Stimulated activated CD8-positive, alpha-beta memory T cell treated with anti-CD3 and anti-CD28 coated beads, Interleukin-12 subunit alpha, Interleukin-12 subunit beta, amount 100 ng/mL, for 1 hour (primary cell): ENCODE results near the gene FGD5.

Experiments
- DNase-seq: peaks from one replicate; pipeline ENCODE4 v3.0.0-alpha.2; 2020; ENCODE audit warnings: low read depth

The FGD5 gene

GRCh38 chr3:14906355-14906971 is 87.7 kb downstream of the FGD5 start:
- no peak for DNase-seq

GRCh38 chr3:14907043-14907966 is 88.5 kb downstream of the FGD5 start:
- no peak for DNase-seq

GRCh38 chr3:14909250-14909649 is 90.5 kb downstream of the FGD5 start:
- DNase-seq: no peak

GRCh38 chr3:14911651-14912050 is 92.9 kb downstream of the FGD5 start:
- DNase-seq: no peak

GRCh38 chr3:14913071-14913925 is 94.5 kb downstream of the FGD5 start:
- no peak for DNase-seq

GRCh38 chr3:14913926-14914778 is 95.4 kb downstream of the FGD5 start:
- DNase-seq: no peak

- DNase-seq: no peak
Measured at GRCh38 chr3:14914779-14915117, 96.0 kb downstream of the FGD5 start.

GRCh38 chr3:14915636-14916222 is 97.0 kb downstream of the FGD5 start:
- DNase-seq: no peak

- DNase-seq: no peak
Measured at GRCh38 chr3:14918356-14918860, 99.6 kb downstream of the FGD5 start.

GRCh38 chr3:14920536-14920935 is 101.8 kb downstream of the FGD5 start:
- DNase-seq: no peak

GRCh38 chr3:14921034-14921616 is 102.4 kb downstream of the FGD5 start:
- DNase-seq: peak; percentile 70

GRCh38 chr3:14921811-14922705 is 103.3 kb downstream of the FGD5 start:
- no peak for DNase-seq

- no peak for DNase-seq
Measured at GRCh38 chr3:14922863-14923262, 104.1 kb downstream of the FGD5 start.

GRCh38 chr3:14923476-14923875 is 104.7 kb downstream of the FGD5 start:
- no peak for DNase-seq

- DNase-seq: no peak
Measured at GRCh38 chr3:14925729-14926591, 107.2 kb downstream of the FGD5 start.

- DNase-seq: no peak
Measured at GRCh38 chr3:14926592-14926991, 107.8 kb downstream of the FGD5 start.

GRCh38 chr3:14927308-14927707 is 108.5 kb downstream of the FGD5 start:
- no peak for DNase-seq

GRCh38 chr3:14929310-14930074 is 110.7 kb downstream of the FGD5 start:
- DNase-seq: no peak
